NCI-H226 (cell line): Measurements from ENCODE around the gene RP9.
A peak's percentile ranks its signal among the peaks of the same experiment; 100 is the strongest.
"Not testable (repeated sequence)": the region's sequence is repeated elsewhere in the genome, so short reads cannot be mapped to it uniquely, and the experiment has no call there.

ENCODE experiments used
- DNase-seq: peaks from one replicate; pipeline ENCODE4 v3.0.0-alpha.2; 2015

RP9 gene

GRCh38 chr7:33100770-33101169 is 8.4 kb downstream of the RP9 start:
- DNase-seq, result no peak

- no peak for DNase-seq
Observed at GRCh38 chr7:33099154-33099940, 9.9 kb downstream of the RP9 start.

- DNase-seq, result not testable (repeated sequence)
Observed at GRCh38 chr7:33094745-33095275, 14.4 kb downstream of the RP9 start.

GRCh38 chr7:33093266-33093665 is 15.9 kb downstream of the RP9 start:
- DNase-seq, result no peak

- DNase-seq, result no peak
Observed at GRCh38 chr7:33091641-33092191, 17.5 kb downstream of the RP9 start.

- DNase-seq, result peak; percentile 39
Observed at GRCh38 chr7:33091111-33091531, 18.1 kb downstream of the RP9 start.

- no peak for DNase-seq
Observed at GRCh38 chr7:33089142-33089541, 20.1 kb downstream of the RP9 start.

GRCh38 chr7:33087858-33088257 is 21.3 kb downstream of the RP9 start:
- peak; percentile 13 for DNase-seq

- DNase-seq, result no peak
Observed at GRCh38 chr7:33087356-33087755, 21.8 kb downstream of the RP9 start.

GRCh38 chr7:33079763-33080690 is 29.2 kb downstream of the RP9 start:
- no peak for DNase-seq

GRCh38 chr7:33079096-33079495 is 30.1 kb downstream of the RP9 start:
- peak; percentile 52 for DNase-seq

GRCh38 chr7:33076737-33077136 is 32.5 kb downstream of the RP9 start:
- peak; percentile 70 for DNase-seq

- no peak for DNase-seq
Observed at GRCh38 chr7:33075818-33076518, 33.2 kb downstream of the RP9 start.

GRCh38 chr7:33073243-33073642 is 36.0 kb downstream of the RP9 start:
- no peak for DNase-seq

GRCh38 chr7:33072471-33072870 is 36.7 kb downstream of the RP9 start:
- DNase-seq, result peak; percentile 75

- DNase-seq, result no peak
Observed at GRCh38 chr7:33070831-33071230, 38.4 kb downstream of the RP9 start.

- no peak for DNase-seq
Observed at GRCh38 chr7:33070277-33070676, 38.9 kb downstream of the RP9 start.

- no peak for DNase-seq
Observed at GRCh38 chr7:33067921-33068320, 41.3 kb downstream of the RP9 start.

- no peak for DNase-seq
Observed at GRCh38 chr7:33066771-33067170, 42.4 kb downstream of the RP9 start.

GRCh38 chr7:33065981-33066380 is 43.2 kb downstream of the RP9 start:
- DNase-seq, result no peak

GRCh38 chr7:33062782-33063443 is 46.3 kb downstream of the RP9 start:
- peak; percentile 97 for DNase-seq
